BE2C (cell line): ENCODE results near the gene TAGLN3.

Experiments
- DNase-seq: peaks from one replicate; pipeline ENCODE4 v3.0.0-alpha.2; 2020
- H3K27me3 ChIP-seq: fragments of 250-450 bp; sonication (Bioruptor Pico); 2 replicates; pipeline ENCODE4 v1.5.1; 2020; ENCODE audit warnings: mild to moderate bottlenecking
- H3K36me3 ChIP-seq: fragments of 250-450 bp; sonication (Bioruptor Pico); 2 replicates; pipeline ENCODE4 v1.5.1; 2020; ENCODE audit warnings: mild to moderate bottlenecking
- H3K4me1 ChIP-seq: fragments of 250-450 bp; sonication (Bioruptor Pico); 2 replicates; pipeline ENCODE4 v1.5.1; 2020
- H3K4me3 ChIP-seq: 2 replicates; pipeline ENCODE4 v1.5.1; 2011; ENCODE audit warnings: low read depth, low read length
- H3K9me3 ChIP-seq: fragments of 250-450 bp; sonication (Bioruptor Pico); 2 replicates; pipeline ENCODE4 v1.5.1; 2020
- TF ChIP-seq, protein P1 (sequence below): IDR thresholded peaks from 2 replicates; pipeline ENCODE4 v1.5.1; 2012; ENCODE audit warnings: mild to moderate bottlenecking, low read depth, low read length

Gene TAGLN3

DNA sequence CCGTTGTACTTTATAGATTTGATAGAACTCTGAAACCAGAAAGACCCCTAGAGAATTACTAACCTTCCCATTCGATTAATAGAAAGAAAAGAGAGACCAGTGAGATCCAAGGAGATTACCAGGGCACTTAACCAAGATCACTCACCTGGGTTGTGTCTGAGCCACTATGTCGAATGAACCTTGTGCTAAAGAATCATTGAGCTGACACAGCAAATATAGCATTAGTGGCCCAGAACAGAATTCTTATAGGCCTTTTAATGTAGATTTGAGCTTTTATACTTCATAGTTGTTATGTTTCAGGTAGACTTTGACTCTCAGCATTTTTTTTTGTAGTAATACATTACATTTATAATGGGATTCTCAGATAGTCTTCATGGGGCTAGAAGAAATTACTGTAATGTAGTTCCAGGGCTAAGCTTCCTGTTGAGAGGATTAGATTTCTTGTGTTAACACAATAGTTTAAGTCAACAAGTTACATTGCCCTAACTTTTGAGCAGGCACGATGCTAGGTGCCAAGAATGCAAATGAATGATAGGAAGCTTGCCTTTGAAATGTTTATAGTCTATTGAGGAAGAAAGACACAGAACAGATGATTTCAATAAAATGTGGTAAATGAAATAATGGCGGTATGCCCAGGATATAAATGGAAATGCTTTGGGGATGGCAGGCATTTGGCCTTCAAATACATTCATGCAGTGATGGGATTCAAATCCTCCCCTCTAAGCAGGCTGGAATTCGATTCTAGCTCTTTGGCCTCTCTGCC, 44.3 kb upstream of the TAGLN3 start:
- Histone ChIP-seq H3K27me3 (peaks cover 21% of the 10 kb centered on the region), H3K36me3 (no peaks in the 10 kb centered on the region), H3K4me1 (no peaks in the 10 kb centered on the region), H3K4me3 (no peak overlapping the region), H3K9me3 (no peaks in the 10 kb centered on the region)
- DNase-seq, result no peak
- TF ChIP-seq, protein P1, sequence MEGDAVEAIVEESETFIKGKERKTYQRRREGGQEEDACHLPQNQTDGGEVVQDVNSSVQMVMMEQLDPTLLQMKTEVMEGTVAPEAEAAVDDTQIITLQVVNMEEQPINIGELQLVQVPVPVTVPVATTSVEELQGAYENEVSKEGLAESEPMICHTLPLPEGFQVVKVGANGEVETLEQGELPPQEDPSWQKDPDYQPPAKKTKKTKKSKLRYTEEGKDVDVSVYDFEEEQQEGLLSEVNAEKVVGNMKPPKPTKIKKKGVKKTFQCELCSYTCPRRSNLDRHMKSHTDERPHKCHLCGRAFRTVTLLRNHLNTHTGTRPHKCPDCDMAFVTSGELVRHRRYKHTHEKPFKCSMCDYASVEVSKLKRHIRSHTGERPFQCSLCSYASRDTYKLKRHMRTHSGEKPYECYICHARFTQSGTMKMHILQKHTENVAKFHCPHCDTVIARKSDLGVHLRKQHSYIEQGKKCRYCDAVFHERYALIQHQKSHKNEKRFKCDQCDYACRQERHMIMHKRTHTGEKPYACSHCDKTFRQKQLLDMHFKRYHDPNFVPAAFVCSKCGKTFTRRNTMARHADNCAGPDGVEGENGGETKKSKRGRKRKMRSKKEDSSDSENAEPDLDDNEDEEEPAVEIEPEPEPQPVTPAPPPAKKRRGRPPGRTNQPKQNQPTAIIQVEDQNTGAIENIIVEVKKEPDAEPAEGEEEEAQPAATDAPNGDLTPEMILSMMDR, result no peak

DNA sequence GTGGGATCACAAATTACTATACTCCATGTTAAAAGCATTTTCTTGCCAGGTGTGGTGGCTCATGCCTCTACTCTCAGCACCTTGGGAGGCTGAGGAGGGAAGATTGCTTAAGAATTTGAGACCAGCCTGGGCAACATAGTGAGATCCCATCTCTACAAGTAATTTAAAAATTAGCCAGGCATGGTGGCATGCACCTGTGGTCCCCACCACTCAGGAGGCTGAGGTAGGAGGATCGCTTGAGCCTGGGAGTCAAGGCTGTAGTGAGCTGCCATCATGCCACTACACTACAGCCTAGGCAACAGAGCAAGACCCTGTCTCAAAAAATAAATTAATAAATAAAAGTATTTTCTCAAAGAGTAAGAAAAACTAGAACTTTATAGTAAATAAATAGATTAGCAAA, 42.8 kb upstream of the TAGLN3 start:
- TF ChIP-seq, protein P1, result no peak
- H3K9me3 ChIP-seq, result no peaks in the 10 kb centered on the region
- no peak for DNase-seq
- H3K27me3 ChIP-seq, result peaks cover 12% of the 10 kb centered on the region
- H3K36me3 ChIP-seq, result no peaks in the 10 kb centered on the region
- no peaks in the 10 kb centered on the region for H3K4me1 ChIP-seq
- no peak overlapping the region for H3K4me3 ChIP-seq

DNA sequence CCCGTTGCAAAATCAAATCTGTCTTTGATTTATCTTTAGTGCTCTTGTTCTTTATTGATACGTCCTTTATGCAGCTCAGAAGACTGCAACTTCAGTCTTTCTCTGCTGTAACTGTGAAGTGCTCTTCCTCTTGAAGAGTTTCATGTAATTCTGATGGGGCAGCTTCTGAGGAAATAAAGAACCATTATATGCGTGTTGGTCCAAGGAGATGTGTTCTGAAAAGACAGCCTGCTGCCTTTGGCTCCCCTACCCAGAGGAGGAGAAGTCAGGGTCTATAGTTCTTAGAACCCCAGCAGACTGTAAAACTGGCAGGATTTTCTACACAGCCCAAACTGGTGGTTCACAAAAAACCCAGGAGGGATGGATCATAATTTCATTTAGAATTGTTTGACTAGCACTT, 42.3 kb upstream of the TAGLN3 start:
- Histone ChIP-seq H3K4me1 (no peaks in the 10 kb centered on the region), H3K27me3 (peaks cover 10% of the 10 kb centered on the region; the same call in 1 of the 2 replicates), H3K4me3 (no peak overlapping the region), H3K9me3 (no peaks in the 10 kb centered on the region), H3K36me3 (no peaks in the 10 kb centered on the region)
- DNase-seq, result no peak
- TF ChIP-seq, protein P1, result no peak

DNA sequence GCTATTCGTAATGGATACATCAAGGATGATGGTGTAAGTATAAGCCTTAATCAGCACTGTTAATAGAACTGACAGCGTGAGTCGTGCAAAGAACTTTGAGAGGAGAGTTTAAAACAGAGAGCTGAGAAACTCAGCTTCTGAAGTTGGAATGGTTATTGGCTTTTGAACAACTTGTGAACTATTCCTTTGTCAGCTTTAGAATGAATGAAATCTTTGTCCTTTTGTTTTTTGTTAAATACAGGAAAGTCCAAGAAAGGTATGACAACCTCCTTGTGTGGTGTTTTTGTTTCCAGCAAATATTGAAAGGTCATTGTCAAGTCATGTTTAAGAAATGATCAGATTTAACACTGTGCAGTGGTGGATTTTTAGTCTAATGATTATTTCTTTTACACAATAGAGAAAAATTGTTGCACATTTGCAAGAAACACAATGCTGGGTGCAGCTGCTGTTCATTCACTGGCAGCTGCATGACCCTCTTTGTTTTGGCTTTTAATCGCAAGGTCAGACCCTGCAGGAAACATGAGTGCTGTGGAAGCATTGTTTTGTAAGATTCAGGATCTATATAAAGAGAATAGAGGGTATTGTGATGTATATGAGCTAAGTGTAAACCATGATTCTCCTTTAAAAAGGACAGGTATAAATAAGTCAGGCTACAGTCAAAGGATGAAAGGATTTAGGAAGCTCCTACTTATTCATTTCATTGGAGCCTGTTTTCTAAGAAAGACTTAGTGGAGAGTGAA, 41.6 kb upstream of the TAGLN3 start:
- Histone ChIP-seq H3K36me3 (no peaks in the 10 kb centered on the region), H3K27me3 (peaks cover 5% of the 10 kb centered on the region; the same call in 1 of the 2 replicates), H3K9me3 (no peaks in the 10 kb centered on the region), H3K4me3 (no peak overlapping the region), H3K4me1 (no peaks in the 10 kb centered on the region)
- TF ChIP-seq, protein P1, result no peak
- no peak for DNase-seq

GRCh38 chr3:111961461-111962164, 37.1 kb upstream of the TAGLN3 start:
- Histone ChIP-seq H3K9me3 (no peaks in the 10 kb centered on the region), H3K4me1 (no peaks in the 10 kb centered on the region), H3K4me3 (no peak overlapping the region), H3K36me3 (no peaks in the 10 kb centered on the region), H3K27me3 (no peaks in the 10 kb centered on the region)
- DNase-seq, result no peak
- TF ChIP-seq, protein P1, result no peak
